GM19455 (cell line): ENCODE results near the gene ADAM8.
"Not testable (repeated sequence)": the region's sequence is repeated elsewhere in the genome, so short reads cannot be mapped to it uniquely, and the experiment has no call there.

Experiments used
- ATAC-seq: cut with Tn5 transposase; IDR thresholded peaks from one replicate; pipeline ENCODE4 v1.9.1; 2021; ENCODE audit not compliant: unreplicated experiment

Gene ADAM8

GRCh38 chr10:133269367-133269766 is 7.3 kb downstream of the ADAM8 start:
- no peak for ATAC-seq

- ATAC-seq, result no peak
Observed at GRCh38 chr10:133268532-133268931, 8.1 kb downstream of the ADAM8 start.

GRCh38 chr10:133267829-133268228 is 8.8 kb downstream of the ADAM8 start:
- ATAC-seq, result no peak

GRCh38 chr10:133267293-133267692 is 9.4 kb downstream of the ADAM8 start:
- ATAC-seq, result no peak

- ATAC-seq, result no peak
Observed at GRCh38 chr10:133266056-133266795, 10.4 kb downstream of the ADAM8 start.

- ATAC-seq, result not testable (repeated sequence)
Observed at GRCh38 chr10:133265052-133265451, 11.6 kb downstream of the ADAM8 start.

GRCh38 chr10:133264461-133264860 is 12.2 kb downstream of the ADAM8 start:
- no peak for ATAC-seq

- no peak for ATAC-seq
Observed at GRCh38 chr10:133263674-133264073, 13.0 kb downstream of the ADAM8 start.

- no peak for ATAC-seq
Observed at GRCh38 chr10:133262696-133263095, 14.0 kb downstream of the ADAM8 start.

GRCh38 chr10:133261726-133262325 is 14.8 kb downstream of the ADAM8 start:
- ATAC-seq, result peak; percentile 56

- peak; percentile 56 for ATAC-seq
Observed at GRCh38 chr10:133260895-133261725, 15.6 kb downstream of the ADAM8 start.

- no peak for ATAC-seq
Observed at GRCh38 chr10:133259602-133259989, 17.1 kb downstream of the ADAM8 start.

- ATAC-seq, result no peak
Observed at GRCh38 chr10:133258818-133259601, 17.7 kb downstream of the ADAM8 start.

- ATAC-seq, result no peak
Observed at GRCh38 chr10:133258066-133258817, 18.4 kb downstream of the ADAM8 start.

- no peak for ATAC-seq
Observed at GRCh38 chr10:133257489-133258065, 19.1 kb downstream of the ADAM8 start.

GRCh38 chr10:133255323-133255722 is 21.3 kb downstream of the ADAM8 start:
- ATAC-seq, result no peak

- no peak for ATAC-seq
Observed at GRCh38 chr10:133254421-133255120, 22.1 kb downstream of the ADAM8 start.

GRCh38 chr10:133253361-133253955 is 23.2 kb downstream of the ADAM8 start:
- ATAC-seq, result no peak

GRCh38 chr10:133252223-133252552 is 24.5 kb downstream of the ADAM8 start:
- no peak for ATAC-seq
